ENCODE results near the gene TSHZ2. TPM values are rescaled to one million over a fixed set of nuclear protein-coding genes. Genes with fewer than 3 reads are reported as not detected.

The TSHZ2 gene
- total RNA-seq, 1 experiment from 2014 or later, result 0.07 TPM

DNA sequence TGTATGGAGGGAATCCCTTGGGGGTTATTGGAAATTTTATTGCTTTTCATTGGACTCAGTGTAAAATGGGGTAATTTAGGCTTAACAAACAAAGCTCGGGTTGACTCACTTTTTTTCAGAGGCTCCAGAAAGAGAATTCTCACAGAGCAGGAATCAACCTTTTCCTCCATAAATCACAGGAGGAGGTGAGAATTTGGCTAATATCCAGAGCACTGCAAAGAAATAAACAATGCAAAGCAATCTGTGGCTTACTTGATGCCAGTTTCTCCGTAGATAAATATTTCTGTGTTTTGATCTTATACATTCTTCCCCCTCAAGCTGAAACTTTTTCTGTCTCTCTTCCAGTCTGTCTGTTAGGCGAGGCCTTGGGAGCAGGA, 176.6 kb downstream of the TSHZ2 start:
- no peaks in the 10 kb centered on the region for H3K4me1 ChIP-seq (ENCODE audit: insufficient read depth, low read length)
- TF ChIP-seq, protein P1, sequence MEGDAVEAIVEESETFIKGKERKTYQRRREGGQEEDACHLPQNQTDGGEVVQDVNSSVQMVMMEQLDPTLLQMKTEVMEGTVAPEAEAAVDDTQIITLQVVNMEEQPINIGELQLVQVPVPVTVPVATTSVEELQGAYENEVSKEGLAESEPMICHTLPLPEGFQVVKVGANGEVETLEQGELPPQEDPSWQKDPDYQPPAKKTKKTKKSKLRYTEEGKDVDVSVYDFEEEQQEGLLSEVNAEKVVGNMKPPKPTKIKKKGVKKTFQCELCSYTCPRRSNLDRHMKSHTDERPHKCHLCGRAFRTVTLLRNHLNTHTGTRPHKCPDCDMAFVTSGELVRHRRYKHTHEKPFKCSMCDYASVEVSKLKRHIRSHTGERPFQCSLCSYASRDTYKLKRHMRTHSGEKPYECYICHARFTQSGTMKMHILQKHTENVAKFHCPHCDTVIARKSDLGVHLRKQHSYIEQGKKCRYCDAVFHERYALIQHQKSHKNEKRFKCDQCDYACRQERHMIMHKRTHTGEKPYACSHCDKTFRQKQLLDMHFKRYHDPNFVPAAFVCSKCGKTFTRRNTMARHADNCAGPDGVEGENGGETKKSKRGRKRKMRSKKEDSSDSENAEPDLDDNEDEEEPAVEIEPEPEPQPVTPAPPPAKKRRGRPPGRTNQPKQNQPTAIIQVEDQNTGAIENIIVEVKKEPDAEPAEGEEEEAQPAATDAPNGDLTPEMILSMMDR (conservative IDR thresholded peaks at IDR 0.05), result no peak
- no peak overlapping the region for H3T11ph ChIP-seq (ENCODE audit: low read length)
- no peak overlapping the region for H2AFZ ChIP-seq (ENCODE audit: low read length)
- no peak overlapping the region for H4K91ac ChIP-seq (ENCODE audit: insufficient read length, low read depth, low read length)
- H4K5ac ChIP-seq (ENCODE audit: insufficient read length, low read depth, low read length), result no peak overlapping the region
- no peak overlapping the region for H3K4me3 Mint-ChIP-seq
- no peaks in the 10 kb centered on the region for H3K36me3 Mint-ChIP-seq (ENCODE audit: insufficient read depth in 1 of 3, low read depth in 3 of 3)
- H3K23me2 ChIP-seq (ENCODE audit: insufficient read length, low read depth, low read length, poor library complexity, severe bottlenecking), result no peaks in the 10 kb centered on the region
- no peak overlapping the region for H3K9ac ChIP-seq (ENCODE audit: extremely low read depth, insufficient read length, low read length)
- H3K27me3 Mint-ChIP-seq (ENCODE audit: low read depth), result no peaks in the 10 kb centered on the region
- no peaks in the 10 kb centered on the region for H3K79me1 ChIP-seq (ENCODE audit: insufficient read depth, low read depth, low read length, poor library complexity, severe bottlenecking)
- no peak overlapping the region for H3K56ac ChIP-seq (ENCODE audit: insufficient read length, low read depth, low read length)
- H2BK5ac ChIP-seq (ENCODE audit: insufficient read length, low read length), result no peak overlapping the region
- H3K9me3 ChIP-seq (ENCODE audit: control insufficient read depth, low read depth, low read length), result no peaks in the 10 kb centered on the region
- H2BK120ac ChIP-seq (ENCODE audit: low read depth, low read length, poor library complexity, severe bottlenecking), result no peak overlapping the region
- no peak overlapping the region for H3K4ac ChIP-seq (ENCODE audit: low read depth, low read length)
- DNase-seq, result no peak
- no peaks in the 10 kb centered on the region for H4K20me1 ChIP-seq (ENCODE audit: control insufficient read depth, insufficient read depth, insufficient read length)
- H4K8ac ChIP-seq (replicated peaks; ENCODE audit: insufficient read length, low read depth, low read length), result no peak overlapping the region
- H3K4me1 Mint-ChIP-seq, result peaks cover 5 to 8% of the 10 kb centered on the region in 2 experiments; a peak in 3 of 4 replicates
- H3K79me2 ChIP-seq (ENCODE audit: insufficient read depth, low read length), result no peaks in the 10 kb centered on the region
- H3K9me3 Mint-ChIP-seq, result no peaks in the 10 kb centered on the region
- H2BK12ac ChIP-seq (ENCODE audit: insufficient read length, low read depth, low read length), result no peak overlapping the region
- no peak overlapping the region for H2BK15ac ChIP-seq (ENCODE audit: low read depth, low read length)
- H2AK5ac ChIP-seq (ENCODE audit: insufficient read length, low read length), result no peak overlapping the region
- no peak overlapping the region for H3K18ac ChIP-seq (ENCODE audit: insufficient read length, low read depth, low read length)
- H3K14ac ChIP-seq (ENCODE audit: insufficient read depth, low read length), result no peak overlapping the region
- no peak overlapping the region for H3K23ac ChIP-seq (ENCODE audit: insufficient read length, low read depth, low read length)
- H3K27ac Mint-ChIP-seq, result no peak overlapping the region; a peak in 1 of 7 replicates
- H3K27ac ChIP-seq (ENCODE audit: insufficient read length, low read depth, low read length), result no peak overlapping the region
- H3K4me2 ChIP-seq (ENCODE audit: insufficient read depth, insufficient read length, low read length), result no peak overlapping the region
- no peak overlapping the region for H2BK20ac ChIP-seq (ENCODE audit: low read depth, low read length, poor library complexity, severe bottlenecking)
- H3K27me3 ChIP-seq (ENCODE audit: insufficient read depth, low read length), result no peaks in the 10 kb centered on the region
- no CpG with 5 or more reads among the region's 3 CpGs for WGBS (ENCODE audit: extremely low coverage, insufficient read length, low lambda C conversion rate)

Measured in H9 (cell line).